ENCODE results near the gene OSBPL1A. TPM values are rescaled to one million over a fixed set of nuclear protein-coding genes. Genes with fewer than 3 reads are reported as not detected.

The OSBPL1A gene
- total RNA-seq, 1 donor from 2014 or later, result 42.0 TPM

DNA sequence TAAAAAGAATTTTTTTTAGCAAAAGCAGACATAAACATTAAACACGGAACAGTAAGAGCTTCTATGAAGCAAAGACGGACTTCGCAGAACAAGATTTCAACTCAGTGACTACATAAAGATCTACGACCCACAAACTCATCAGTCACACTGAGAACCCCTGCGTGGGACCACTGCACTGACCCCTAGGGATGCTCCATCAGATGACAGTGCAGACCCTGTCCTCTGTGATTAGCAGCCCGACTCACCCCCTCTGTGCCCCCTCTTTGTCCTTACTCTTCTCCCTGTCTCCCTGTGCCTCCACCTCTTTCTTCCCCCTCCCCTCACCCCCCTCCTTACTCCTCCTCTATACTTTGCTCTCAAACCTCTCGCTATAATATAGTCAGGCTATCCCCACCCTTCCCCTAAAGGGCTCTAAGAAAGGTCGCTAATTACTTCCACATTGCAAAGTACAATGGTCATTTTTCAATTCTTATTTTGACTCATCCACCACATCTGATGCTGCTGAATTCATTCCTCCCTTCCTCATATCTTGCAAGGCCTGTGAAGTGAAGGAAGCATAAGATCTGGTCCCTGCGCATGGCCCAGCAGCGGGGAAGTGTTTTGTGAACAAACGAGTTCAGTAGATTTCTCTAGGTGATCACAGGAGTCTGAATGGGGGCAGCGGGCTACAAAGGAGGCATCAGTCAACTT lies 169.5 kb downstream of the OSBPL1A start:
- DNase-seq (no peak), ATAC-seq (no peak)
- Histone ChIP-seq H3K27ac (no peak overlapping the region), H3K4me1 (peaks cover 11% of the 10 kb centered on the region), H3K4me3 (no peak overlapping the region), H3K27me3 (no peaks in the 10 kb centered on the region), H3K36me3 (peaks cover 14% of the 10 kb centered on the region), H3K9me3 (no peaks in the 10 kb centered on the region)
- TF ChIP-seq CTCF (IDR thresholded peaks at IDR 0.05), result no peak
- intact Hi-C loops (cut with DNase I), result no loop called here

GRCh38 chr18:24220318-24220688 lies 177.3 kb downstream of the OSBPL1A start:
- Histone ChIP-seq H3K4me1 (peaks cover 2% of the 10 kb centered on the region), H3K27me3 (no peaks in the 10 kb centered on the region), H3K36me3 (peaks cover 14% of the 10 kb centered on the region), H3K27ac (no peak overlapping the region), H3K4me3 (no peak overlapping the region), H3K9me3 (no peaks in the 10 kb centered on the region)
- intact Hi-C loops (cut with DNase I), result no loop called here
- no peak for DNase-seq
- ATAC-seq, result no peak
- no peak for TF ChIP-seq CTCF (IDR thresholded peaks at IDR 0.05)

GRCh38 chr18:24219561-24220317 lies 177.9 kb downstream of the OSBPL1A start:
- Histone ChIP-seq H3K27me3 (no peaks in the 10 kb centered on the region), H3K4me3 (no peak overlapping the region), H3K36me3 (peaks cover 10% of the 10 kb centered on the region), H3K27ac (no peak overlapping the region), H3K9me3 (no peaks in the 10 kb centered on the region), H3K4me1 (peaks cover 8% of the 10 kb centered on the region)
- no peak for DNase-seq
- ATAC-seq, result no peak
- intact Hi-C loops (cut with DNase I), result no loop called here
- no peak for TF ChIP-seq CTCF (IDR thresholded peaks at IDR 0.05)

GRCh38 chr18:24214913-24215312 lies 182.7 kb downstream of the OSBPL1A start:
- no peaks in the 10 kb centered on the region for H3K36me3 ChIP-seq
- H3K27me3 ChIP-seq, result no peaks in the 10 kb centered on the region
- H3K4me1 ChIP-seq, result peaks cover 15% of the 10 kb centered on the region
- ATAC-seq (peak; percentile 19), DNase-seq (no peak)
- TF ChIP-seq CTCF (IDR thresholded peaks at IDR 0.05), result no peak
- H3K4me3 ChIP-seq, result no peak overlapping the region
- peak overlapping the region; percentile 34 for H3K27ac ChIP-seq
- no peaks in the 10 kb centered on the region for H3K9me3 ChIP-seq
- intact Hi-C loops (cut with DNase I), result no loop called here

DNA sequence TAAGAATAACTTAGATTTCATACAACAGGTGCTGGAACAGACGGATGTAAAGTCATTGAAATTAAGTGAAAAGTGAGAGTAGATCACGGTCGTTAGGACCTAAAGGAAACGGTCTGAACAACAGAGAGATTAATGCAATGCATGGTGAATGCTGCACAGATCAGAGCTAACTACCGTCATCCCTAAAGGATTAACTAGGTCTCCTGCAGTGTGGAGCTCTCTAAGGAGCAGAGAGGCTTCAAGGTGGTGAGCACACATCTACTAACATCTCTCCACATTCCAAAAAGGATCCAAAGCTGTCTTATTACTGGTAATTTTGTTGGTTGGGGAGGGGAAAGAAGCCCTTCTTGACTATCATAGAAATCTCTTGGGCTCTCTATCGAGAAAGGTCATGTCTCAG lies 183.5 kb downstream of the OSBPL1A start:
- no peak overlapping the region for H3K27ac ChIP-seq

More for the DNA sequence above, 183.5 kb downstream of the OSBPL1A start:
- no peaks in the 10 kb centered on the region for H3K36me3 ChIP-seq
- DNase-seq (no peak), ATAC-seq (no peak)
- no peaks in the 10 kb centered on the region for H3K27me3 ChIP-seq
- no peak overlapping the region for H3K4me3 ChIP-seq
- no peaks in the 10 kb centered on the region for H3K9me3 ChIP-seq
- TF ChIP-seq CTCF (IDR thresholded peaks at IDR 0.05), result no peak
- peaks cover 15% of the 10 kb centered on the region for H3K4me1 ChIP-seq
- intact Hi-C loops (cut with DNase I), result no loop called here
